Iris pigment epithelial cell (primary cell): Measurements from ENCODE around the gene TAGLN.

ENCODE experiments used
- DNase-seq: peaks from one replicate; pipeline ENCODE4 v3.0.0-alpha.2; 2011; ENCODE audit warnings: low read depth

The TAGLN gene

GRCh38 chr11:117214404-117215110 lies 15.4 kb downstream of the TAGLN start:
- DNase-seq, result no peak

GRCh38 chr11:117217141-117218084 lies 18.2 kb downstream of the TAGLN start:
- peak; percentile 52 for DNase-seq

- no peak for DNase-seq
Measured at GRCh38 chr11:117218133-117218915, 19.2 kb downstream of the TAGLN start.

- DNase-seq, result no peak
Measured at GRCh38 chr11:117219001-117219400, 19.8 kb downstream of the TAGLN start.

DNA sequence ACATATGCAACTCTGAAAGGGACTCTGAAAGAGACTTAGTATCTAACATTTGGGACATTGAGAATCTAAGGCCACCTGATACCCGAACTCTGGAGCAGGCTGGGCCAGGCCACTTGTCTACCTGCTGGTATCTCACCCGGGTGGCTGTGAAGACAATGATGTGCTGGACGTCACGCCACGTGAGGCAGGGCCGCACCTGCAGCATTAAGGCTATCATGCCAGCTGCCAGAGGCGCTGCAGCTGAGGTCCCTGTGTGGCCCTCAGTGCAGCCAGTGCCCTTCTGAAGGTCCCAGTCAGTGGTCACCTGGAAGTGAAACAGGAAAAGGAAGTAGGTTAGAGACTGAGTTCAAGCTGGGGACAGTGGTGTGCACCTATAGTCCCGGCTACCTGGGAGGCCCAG lies 20.3 kb downstream of the TAGLN start:
- DNase-seq, result no peak

GRCh38 chr11:117219995-117220394 lies 20.8 kb downstream of the TAGLN start:
- DNase-seq, result no peak

GRCh38 chr11:117220568-117220967 lies 21.4 kb downstream of the TAGLN start:
- no peak for DNase-seq

DNA sequence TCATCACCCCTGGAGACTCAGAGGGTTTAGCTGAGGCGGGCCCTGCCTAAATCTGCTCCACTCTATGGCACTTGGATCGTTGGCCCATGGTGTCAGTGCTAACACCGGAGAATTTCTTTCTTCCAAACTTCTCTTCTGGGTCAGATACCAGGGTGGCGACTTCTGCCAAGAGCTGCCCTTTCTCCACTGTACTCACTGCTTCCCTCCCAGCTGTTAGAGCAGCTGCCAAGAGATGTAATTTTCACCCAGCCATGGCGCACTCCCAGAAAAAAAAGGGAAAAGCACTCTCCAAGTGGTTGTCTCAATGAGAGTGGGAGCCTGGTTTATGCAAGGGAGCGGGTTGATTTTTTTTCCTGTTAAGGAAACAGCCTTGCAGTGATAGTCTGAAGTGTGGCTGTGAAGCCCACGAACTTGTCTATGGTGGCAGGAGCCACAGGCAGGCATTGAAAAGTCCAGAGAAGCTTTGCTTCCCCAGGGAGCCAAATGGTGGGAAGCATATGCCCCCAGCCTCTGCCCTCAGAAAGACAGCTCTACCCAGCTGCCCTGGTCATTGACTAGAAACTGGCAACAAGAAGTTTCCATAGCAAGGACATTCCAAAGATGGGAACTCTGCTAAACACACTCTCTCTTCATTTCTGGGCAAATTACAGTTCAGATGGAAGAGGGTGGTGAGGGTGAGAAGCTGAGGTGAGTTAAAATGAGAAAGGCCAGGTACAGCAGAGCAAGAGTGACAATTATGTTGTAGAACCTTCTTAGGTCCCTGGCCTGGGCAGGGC lies 22.0 kb downstream of the TAGLN start:
- DNase-seq, result no peak

- peak; percentile 56 for DNase-seq
Measured at GRCh38 chr11:117221775-117222517, 22.8 kb downstream of the TAGLN start.

DNA sequence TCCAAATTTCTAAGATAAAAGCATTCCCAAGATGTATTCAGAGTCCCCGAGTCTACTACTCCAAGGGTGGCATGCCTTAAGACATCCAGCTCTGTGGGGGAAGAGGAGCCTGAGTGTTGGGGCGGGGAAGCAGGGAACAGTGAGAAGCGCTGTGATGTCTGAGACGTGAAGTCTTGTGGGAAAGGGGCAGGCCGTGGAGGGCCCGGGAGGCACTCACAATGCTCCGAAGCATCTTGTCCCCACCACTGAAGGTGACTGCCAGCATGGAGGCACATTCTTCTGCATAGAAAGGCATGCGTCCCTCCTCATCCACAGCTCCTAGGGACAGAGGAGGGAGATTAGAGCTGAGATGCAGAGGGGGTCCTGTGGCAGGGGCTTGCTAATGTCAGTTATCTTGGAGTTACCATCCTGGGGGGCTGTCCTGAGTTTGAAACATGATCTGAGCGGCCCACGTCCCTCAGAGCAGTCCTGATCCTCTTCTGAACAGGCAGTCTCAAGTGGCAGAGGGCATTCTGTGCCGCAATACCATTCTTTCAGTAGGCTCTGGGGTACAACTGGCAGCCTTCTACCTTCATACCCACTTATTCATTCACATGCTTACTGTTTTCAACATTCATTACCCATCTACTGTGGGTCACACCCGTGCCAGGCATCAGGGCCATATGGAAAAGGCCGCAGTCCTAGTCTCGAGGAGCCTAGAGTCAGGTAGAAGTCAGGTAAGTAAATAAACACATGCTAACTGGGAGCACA lies 24.0 kb downstream of the TAGLN start:
- DNase-seq, result no peak

DNA sequence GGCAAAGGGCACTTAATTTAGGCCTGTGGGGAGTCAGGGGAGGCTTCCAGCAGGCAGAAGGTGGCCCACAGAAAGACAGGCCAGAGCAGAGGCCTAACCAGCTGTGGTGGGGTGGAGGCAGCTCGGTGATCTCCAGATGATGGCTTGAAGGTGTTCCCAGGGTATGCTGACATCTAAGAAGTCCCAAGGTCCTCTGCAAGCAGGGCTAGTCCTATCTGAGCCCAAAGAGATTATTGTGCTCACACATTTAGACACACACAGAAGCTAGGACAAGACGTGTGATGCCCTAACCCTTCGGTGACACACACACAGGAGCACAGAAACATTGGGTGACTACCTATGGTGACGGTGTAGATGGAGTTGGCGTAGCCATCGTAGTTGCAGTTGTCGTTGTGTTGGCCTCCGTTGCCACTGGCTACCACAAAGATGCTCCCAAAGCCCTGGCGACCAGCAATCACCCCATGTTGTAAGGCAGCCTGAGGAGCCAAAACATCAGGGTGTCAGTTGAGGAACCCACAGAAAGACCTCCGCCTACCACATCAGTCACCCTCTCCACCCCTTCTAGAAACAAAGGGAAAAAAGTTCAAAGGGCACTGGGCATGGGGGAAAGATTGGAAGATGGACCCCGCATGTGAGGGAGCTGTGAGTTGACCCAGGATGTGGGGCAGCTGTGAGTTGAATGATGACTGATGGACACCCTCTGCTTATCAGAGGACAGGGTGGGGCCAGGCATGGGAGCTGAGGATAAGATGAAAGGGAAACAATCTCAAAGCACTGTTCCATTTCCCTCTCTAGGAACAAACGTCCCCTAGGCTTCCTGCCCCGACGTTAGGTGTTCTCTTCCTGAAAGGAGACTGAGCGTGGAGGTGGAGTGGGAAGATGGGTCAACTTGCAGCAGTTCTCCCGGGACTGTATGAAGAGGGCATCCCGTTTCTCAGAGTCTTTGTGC lies 24.8 kb downstream of the TAGLN start:
- DNase-seq, result no peak

DNA sequence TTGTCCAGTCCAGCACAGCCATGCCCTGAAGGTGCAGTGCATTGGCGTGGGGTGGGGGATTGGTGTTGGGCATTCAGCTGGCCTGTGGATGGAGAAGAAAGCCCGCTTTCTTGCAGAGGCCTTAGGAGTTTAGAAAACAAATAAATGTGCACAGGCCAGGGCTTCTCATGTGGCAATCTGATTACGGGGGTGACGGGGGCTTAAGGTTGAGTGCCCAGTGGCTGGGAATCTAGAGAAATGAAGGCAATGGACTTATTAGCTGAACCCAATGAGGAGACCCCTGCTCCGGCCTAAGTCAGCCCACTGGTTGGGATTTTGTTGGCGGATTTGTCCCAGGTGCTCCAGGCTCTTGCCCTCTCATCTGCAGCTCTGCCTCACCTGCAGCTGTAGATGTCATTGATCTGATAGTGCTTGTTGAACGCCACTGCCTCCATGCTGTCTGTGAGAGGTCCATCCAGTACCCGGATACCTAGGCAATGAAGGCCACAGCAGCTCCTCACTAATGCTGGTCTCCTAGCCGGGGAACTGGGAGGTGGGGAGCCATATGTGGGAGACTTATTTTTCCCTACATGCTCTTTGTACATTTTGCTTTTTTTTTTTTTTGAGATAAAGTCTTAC lies 26.5 kb downstream of the TAGLN start:
- no peak for DNase-seq

- peak; percentile 73 for DNase-seq
Measured at GRCh38 chr11:117226388-117227385, 27.5 kb downstream of the TAGLN start.

DNA sequence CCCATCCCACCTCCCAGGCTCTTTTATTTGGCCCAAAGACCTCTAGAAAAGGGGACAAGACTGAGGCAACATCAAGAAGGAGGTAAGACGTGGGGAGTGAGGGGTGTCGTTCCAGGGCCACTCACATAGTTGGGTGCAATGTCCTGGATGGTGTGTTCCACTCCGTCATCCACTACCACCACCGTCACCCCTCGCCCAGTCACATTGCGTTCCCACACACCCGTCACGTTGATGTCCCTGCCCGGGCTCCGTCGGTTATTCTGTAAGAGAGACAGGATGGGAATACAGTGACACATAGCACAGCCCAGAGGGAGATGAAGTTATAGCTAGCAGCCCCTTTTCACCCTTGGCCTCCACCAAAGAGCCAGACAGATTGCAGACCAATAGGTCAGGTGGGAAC lies 28.9 kb downstream of the TAGLN start:
- no peak for DNase-seq

DNA sequence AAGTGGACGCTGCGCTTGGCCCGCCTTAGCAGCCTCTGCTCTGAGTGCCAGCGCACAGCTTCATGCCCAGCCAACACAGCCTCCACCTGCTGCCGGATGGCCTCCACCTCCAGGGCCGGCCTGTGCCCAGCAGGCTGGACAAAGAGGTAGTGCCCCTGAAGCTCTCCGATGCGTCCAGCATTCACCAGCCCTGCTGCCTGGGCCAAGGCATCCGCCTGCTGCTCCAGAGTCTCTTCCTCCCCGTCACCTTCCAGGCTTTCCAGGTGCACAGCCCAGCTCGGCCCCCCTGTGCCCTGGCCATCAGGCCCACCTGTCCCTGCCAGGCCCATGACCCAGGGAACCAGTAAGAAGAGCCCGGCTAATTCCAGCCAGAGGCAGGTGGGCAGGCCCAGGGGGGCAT lies 30.2 kb downstream of the TAGLN start:
- DNase-seq, result no peak

DNA sequence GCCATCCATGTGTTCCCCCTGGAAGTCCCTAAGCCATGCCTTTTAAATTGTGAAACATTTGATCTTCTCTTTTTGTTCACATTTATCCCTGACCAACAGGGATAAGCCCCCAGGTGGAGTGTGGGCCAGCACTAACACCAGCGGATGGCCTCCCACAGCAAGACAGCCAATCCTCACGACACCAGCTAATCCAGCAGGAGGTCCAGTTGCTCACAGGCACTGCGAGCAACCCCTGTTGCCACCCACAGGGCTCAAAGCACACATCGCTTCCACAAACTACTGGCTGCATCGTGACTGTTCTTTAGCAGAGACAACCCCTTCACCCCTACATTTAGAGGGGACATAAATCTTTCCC lies 30.7 kb downstream of the TAGLN start:
- no peak for DNase-seq

DNA sequence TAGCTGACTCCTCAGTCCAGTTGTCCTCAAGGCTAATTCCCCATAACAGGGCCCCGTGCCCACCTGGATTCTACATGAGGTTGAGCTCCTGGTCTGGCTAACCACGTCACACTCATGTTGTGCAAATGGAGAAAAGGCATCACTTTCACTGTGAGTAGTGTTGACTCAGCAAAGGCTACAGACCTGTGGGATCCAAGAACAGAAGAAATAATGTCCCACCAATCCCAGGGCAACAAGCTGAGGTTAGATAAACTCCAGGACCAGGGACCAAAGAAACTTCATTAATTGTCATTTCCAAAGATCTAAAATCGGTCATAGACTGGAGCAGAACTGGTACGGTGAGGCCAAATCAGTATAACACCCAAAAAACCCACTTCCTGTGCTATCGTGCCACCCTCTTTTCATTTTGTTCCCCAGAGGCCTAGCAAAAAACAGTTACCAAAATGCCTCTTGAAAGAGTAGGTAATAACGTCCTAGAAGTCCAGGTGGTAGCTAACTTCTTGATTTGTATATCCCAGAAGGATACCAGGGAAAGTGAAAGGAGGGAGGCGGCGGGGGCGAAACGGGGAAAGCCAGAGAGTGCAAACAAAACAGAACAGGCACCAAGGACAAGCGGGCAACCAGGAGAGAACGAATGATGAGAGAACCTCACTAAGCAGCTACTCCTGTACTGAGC lies 31.3 kb downstream of the TAGLN start:
- peak; percentile 51 for DNase-seq
